PFSK-1 (cell line): ENCODE measurements around the gene MEGF11.

Experiments used
- FOXP2 ChIP-seq: optimal IDR thresholded peaks from 2 replicates; pipeline ENCODE3; 2011; ENCODE audit warnings: borderline replicate concordance, control low read depth, inconsistent platforms; ENCODE audit not compliant: insufficient read depth; ENCODE audit errors: extremely low read length, extremely low read depth
- POLR2AphosphoS5 ChIP-seq: IDR thresholded peaks from 2 replicates; pipeline ENCODE4 v1.6.1; 2012; ENCODE audit warnings: low read depth, mild to moderate bottlenecking, control low read depth, low read length, moderate library complexity
- SIN3A ChIP-seq: IDR thresholded peaks from 2 replicates; pipeline ENCODE4 v1.6.1; 2012; ENCODE audit warnings: mild to moderate bottlenecking, low read length, moderate library complexity, borderline replicate concordance; ENCODE audit not compliant: insufficient read depth
- TAF1 ChIP-seq: IDR thresholded peaks from 2 replicates; pipeline ENCODE4 v1.6.1; 2012; ENCODE audit warnings: low read length, control low read depth, borderline replicate concordance; ENCODE audit not compliant: insufficient read depth
- TF ChIP-seq, protein P1 (sequence below), 2 experiments: IDR thresholded peaks; 2 replicates each; pipeline versions ENCODE4 v1.6.1 to v1.8.0; 2011 to 2012; ENCODE audit warnings: low read depth in 2 of 2, low read length in 2 of 2, control low read depth in 1 of 2, inconsistent platforms in 1 of 2, mild to moderate bottlenecking in 1 of 2, moderate library complexity in 1 of 2; ENCODE audit not compliant: insufficient read depth in 1 of 2

MEGF11 gene

DNA sequence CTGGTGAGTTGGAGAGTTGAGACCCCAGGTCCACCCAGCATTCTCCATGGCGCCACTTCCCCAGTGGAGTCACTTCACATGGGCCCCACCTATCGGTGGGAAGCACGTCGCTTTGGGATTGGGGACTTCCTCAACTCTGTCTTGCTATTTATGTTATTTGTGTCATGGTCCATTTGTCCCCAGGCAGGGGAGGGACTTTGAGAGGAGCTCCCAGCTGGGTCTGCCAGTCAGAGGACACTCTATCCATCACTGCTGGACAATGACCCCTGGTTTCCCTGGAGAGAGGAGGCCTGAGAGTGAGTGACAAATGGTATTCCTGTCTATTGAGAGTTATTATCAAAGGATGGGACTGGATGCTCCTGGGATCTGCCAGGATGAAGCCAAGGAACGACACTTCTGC is 256.6 kb downstream of the MEGF11 start:
- TF ChIP-seq TAF1 = no peak
- TF ChIP-seq, protein P1, sequence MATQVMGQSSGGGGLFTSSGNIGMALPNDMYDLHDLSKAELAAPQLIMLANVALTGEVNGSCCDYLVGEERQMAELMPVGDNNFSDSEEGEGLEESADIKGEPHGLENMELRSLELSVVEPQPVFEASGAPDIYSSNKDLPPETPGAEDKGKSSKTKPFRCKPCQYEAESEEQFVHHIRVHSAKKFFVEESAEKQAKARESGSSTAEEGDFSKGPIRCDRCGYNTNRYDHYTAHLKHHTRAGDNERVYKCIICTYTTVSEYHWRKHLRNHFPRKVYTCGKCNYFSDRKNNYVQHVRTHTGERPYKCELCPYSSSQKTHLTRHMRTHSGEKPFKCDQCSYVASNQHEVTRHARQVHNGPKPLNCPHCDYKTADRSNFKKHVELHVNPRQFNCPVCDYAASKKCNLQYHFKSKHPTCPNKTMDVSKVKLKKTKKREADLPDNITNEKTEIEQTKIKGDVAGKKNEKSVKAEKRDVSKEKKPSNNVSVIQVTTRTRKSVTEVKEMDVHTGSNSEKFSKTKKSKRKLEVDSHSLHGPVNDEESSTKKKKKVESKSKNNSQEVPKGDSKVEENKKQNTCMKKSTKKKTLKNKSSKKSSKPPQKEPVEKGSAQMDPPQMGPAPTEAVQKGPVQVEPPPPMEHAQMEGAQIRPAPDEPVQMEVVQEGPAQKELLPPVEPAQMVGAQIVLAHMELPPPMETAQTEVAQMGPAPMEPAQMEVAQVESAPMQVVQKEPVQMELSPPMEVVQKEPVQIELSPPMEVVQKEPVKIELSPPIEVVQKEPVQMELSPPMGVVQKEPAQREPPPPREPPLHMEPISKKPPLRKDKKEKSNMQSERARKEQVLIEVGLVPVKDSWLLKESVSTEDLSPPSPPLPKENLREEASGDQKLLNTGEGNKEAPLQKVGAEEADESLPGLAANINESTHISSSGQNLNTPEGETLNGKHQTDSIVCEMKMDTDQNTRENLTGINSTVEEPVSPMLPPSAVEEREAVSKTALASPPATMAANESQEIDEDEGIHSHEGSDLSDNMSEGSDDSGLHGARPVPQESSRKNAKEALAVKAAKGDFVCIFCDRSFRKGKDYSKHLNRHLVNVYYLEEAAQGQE (IDR thresholded peaks at IDR 0.05; ENCODE audit: insufficient read depth in 1 of 2, low read depth in 2 of 2, low read length in 2 of 2) = no peak
- no peak for TF ChIP-seq POLR2AphosphoS5
- TF ChIP-seq SIN3A = no peak
- no peak for TF ChIP-seq FOXP2

DNA sequence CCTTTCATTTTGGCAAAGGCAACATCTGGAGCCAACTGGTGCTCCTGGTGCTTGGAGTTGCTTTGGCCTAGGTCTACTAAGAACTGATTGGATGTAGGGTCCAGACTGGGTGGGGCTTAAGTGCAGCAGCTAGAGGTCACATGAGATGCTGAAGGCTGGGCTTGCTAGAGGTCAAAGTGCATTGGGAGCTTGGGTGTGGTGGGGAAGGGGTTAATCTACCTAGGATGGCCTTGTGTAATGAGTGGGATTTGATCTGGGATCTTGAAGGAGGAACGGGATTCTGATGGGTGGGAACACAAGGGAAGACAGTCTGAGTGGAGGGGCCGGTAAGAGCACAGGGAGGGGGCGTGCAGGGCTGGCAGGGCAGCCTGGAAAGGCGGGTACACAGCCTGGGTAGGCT is 258.7 kb downstream of the MEGF11 start:
- TF ChIP-seq, protein P1 (IDR thresholded peaks at IDR 0.05; ENCODE audit: insufficient read depth in 1 of 2, low read depth in 2 of 2, low read length in 2 of 2) = no peak
- TF ChIP-seq SIN3A = no peak
- TF ChIP-seq POLR2AphosphoS5 = no peak
- no peak for TF ChIP-seq FOXP2
- TF ChIP-seq TAF1 = no peak

DNA sequence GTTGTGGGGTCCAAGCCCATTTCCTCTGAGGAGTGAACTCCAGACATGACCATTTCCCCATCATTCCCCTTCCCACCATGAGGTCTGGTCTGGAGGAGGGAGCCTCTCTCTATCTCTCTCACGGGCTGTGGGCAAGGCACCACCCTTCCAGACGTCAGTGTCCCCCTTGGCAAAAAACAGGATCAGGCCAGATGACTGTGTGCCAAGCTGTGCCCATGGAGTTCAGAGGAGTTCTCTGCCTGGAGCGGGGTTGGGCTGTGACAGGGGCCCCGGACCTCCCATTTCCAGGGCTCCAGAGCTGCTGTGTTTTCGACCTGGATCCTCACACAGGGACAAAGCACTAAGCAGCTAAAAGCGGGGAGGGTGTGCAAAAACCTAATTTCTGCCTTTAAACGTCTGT is 259.8 kb downstream of the MEGF11 start:
- TF ChIP-seq FOXP2 (no peak), SIN3A (no peak), POLR2AphosphoS5 (no peak), TAF1 (no peak)
- TF ChIP-seq, protein P1 (IDR thresholded peaks at IDR 0.05; ENCODE audit: insufficient read depth in 1 of 2, low read depth in 2 of 2, low read length in 2 of 2) = no peak

GRCh38 chr15:65993236-65993635 is 260.3 kb downstream of the MEGF11 start:
- TF ChIP-seq FOXP2 = no peak
- TF ChIP-seq, protein P1 (IDR thresholded peaks at IDR 0.05; ENCODE audit: insufficient read depth in 1 of 2, low read depth in 2 of 2, low read length in 2 of 2) = no peak
- TF ChIP-seq SIN3A = no peak
- TF ChIP-seq TAF1 = no peak

GRCh38 chr15:65991721-65992483 is 261.6 kb downstream of the MEGF11 start:
- TF ChIP-seq, protein P1 (IDR thresholded peaks at IDR 0.05; ENCODE audit: insufficient read depth in 1 of 2, low read depth in 2 of 2, low read length in 2 of 2) = no peak
- no peak for TF ChIP-seq SIN3A
- TF ChIP-seq FOXP2 = no peak
- TF ChIP-seq POLR2AphosphoS5 = no peak
- no peak for TF ChIP-seq TAF1
